Measurements from ENCODE around the gene BCAP31. TPM values are rescaled to one million over a fixed set of nuclear protein-coding genes. Genes with fewer than 3 reads are reported as not detected.
"Not testable (repeated sequence)": the region's sequence is repeated elsewhere in the genome, so short reads cannot be mapped to it uniquely, and the experiment has no call there.

Gene BCAP31
- total RNA-seq, 1 donor from 2014 or later, result 219 TPM

GRCh38 chrX:153714256-153714655 is 9.9 kb downstream of the BCAP31 start:
- Histone ChIP-seq H3K27ac (no peak overlapping the region), H3K4me3 (no peak overlapping the region), H3K36me3 (peaks cover 64% of the 10 kb centered on the region), H3K4me1 (no peaks in the 10 kb centered on the region), H3K27me3 (ENCODE audit: low read depth) (no peaks in the 10 kb centered on the region), H3K9me3 (no peaks in the 10 kb centered on the region)
- no peak for DNase-seq
- intact Hi-C loops (cut with DNase I), result no loop called here
- no peak for ATAC-seq
- no peak for TF ChIP-seq CTCF (IDR thresholded peaks at IDR 0.05)

DNA sequence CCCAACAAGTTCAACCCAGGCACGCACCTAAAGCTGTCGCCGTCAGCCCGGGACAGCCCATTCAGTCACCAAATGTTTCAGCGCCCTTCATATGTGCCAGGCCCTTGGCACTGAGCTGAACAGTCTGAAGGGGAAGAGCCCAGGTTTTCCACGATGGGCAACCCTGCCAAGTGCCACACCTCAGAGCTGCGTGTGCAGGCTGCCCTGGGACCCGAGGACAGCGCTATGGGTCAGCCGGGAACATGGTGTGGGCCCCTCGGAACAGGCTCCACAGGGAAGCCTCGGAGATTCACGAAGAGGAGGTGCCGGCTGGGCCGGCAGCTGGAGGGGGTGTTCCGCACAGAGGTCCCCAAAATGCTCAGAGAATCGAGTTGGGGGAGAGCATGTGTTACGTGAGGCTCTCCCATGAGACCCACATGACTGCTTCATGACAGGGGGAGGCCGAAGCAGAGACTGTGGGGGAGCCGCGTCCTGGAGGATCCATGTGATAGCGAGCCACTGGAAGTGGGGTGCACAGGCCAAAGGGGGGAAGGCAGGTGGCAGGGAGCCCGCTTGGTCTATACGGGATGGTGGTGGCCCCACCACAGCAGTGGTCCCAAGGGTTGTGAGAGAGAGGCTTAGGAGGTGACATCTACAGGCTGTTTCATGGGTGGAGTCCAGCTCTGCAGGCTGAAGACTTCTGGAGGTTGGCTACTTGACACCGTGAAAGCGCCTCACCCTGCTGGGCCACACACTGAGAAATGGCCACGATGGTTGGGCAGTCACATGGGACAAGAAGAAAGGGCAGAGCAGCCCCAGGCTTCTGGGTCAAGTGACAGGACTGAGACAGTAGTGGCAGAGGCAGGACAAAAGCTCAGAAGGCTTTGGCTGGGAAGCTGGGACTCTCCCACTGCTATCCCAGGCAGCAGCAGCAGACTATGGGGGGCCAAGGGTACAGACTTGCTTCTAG is 14.2 kb downstream of the BCAP31 start:
- DNase-seq (no peak), ATAC-seq (no peak)
- H3K36me3 ChIP-seq, result peaks cover 35% of the 10 kb centered on the region
- H3K4me3 ChIP-seq, result no peak overlapping the region
- no peak for TF ChIP-seq CTCF (IDR thresholded peaks at IDR 0.05)
- H3K27ac ChIP-seq, result no peak overlapping the region
- H3K27me3 ChIP-seq (ENCODE audit: low read depth), result no peaks in the 10 kb centered on the region
- H3K9me3 ChIP-seq, result no peaks in the 10 kb centered on the region
- intact Hi-C loops (cut with DNase I), result no loop called here
- no peaks in the 10 kb centered on the region for H3K4me1 ChIP-seq

DNA sequence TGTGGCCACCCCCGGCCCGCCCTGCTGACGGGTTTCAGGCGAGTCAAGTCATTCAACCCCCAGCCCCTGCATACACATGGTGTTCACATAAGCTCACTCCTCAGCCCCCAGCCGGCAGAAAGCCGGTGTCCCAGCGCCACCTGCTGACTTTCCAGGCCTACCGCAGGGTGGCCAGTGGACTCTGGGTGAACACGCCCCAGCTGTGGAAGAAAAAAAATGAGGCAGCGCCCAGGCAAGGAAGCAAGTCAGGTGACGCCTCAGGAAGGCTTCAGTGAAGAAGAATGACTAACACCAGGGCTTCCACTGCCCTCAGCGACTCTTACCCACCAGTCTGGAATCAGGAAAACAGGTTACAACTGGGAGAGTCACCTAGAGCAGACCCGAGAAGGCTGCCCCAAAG is 15.8 kb downstream of the BCAP31 start:
- DNase-seq, result peak; percentile 65
- peak; percentile 39 for TF ChIP-seq CTCF (IDR thresholded peaks at IDR 0.05)
- Histone ChIP-seq H3K4me1 (no peaks in the 10 kb centered on the region), H3K27me3 (ENCODE audit: low read depth) (no peaks in the 10 kb centered on the region), H3K27ac (no peak overlapping the region), H3K4me3 (no peak overlapping the region), H3K9me3 (no peaks in the 10 kb centered on the region), H3K36me3 (peaks cover 37% of the 10 kb centered on the region)
- peak; percentile 83 to 89 for ATAC-seq
- intact Hi-C loops (cut with DNase I), result no loop called here

GRCh38 chrX:153707406-153707805 is 16.8 kb downstream of the BCAP31 start:
- H3K27me3 ChIP-seq (ENCODE audit: low read depth), result no peaks in the 10 kb centered on the region
- peaks cover 35% of the 10 kb centered on the region for H3K36me3 ChIP-seq
- no peaks in the 10 kb centered on the region for H3K9me3 ChIP-seq
- no peak overlapping the region for H3K27ac ChIP-seq
- ATAC-seq (no peak), DNase-seq (no peak)
- H3K4me1 ChIP-seq, result no peaks in the 10 kb centered on the region
- intact Hi-C loops (cut with DNase I), result no loop called here
- TF ChIP-seq CTCF (IDR thresholded peaks at IDR 0.05), result no peak
- no peak overlapping the region for H3K4me3 ChIP-seq

DNA sequence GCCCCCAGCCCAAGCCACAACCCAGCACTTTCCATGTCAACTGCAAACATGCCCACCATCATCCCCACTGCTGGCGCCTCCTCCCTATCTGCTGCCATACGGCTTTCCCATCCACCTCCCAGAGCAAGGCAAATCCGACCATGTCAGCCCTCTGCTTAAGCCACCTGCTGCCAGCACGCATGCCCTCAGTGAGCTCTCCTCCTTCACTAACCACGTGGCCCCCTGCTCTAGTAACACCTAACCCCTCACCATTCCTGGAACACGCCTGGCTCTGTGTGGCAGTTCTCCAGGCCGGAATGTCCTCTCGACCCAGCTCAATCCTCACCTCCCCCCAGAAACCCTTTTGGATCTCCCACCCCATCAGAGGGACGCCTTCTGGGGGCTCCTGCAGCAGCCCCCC is 17.4 kb downstream of the BCAP31 start:
- H3K4me3 ChIP-seq, result no peak overlapping the region
- no peak for TF ChIP-seq CTCF (IDR thresholded peaks at IDR 0.05)
- peaks cover 41% of the 10 kb centered on the region for H3K36me3 ChIP-seq
- no peaks in the 10 kb centered on the region for H3K9me3 ChIP-seq
- ATAC-seq (no peak), DNase-seq (no peak)
- no peaks in the 10 kb centered on the region for H3K4me1 ChIP-seq
- H3K27me3 ChIP-seq (ENCODE audit: low read depth), result no peaks in the 10 kb centered on the region
- intact Hi-C loops (cut with DNase I), result no loop called here
- H3K27ac ChIP-seq, result no peak overlapping the region

GRCh38 chrX:153705403-153706060 is 18.7 kb downstream of the BCAP31 start:
- intact Hi-C loops (cut with DNase I); H3K4me1 ChIP-seq; H3K9me3 ChIP-seq; DNase-seq; H3K27ac ChIP-seq; H3K4me3 ChIP-seq; H3K27me3 ChIP-seq (ENCODE audit: low read depth); ATAC-seq: not testable (repeated sequence)
- peaks cover 44% of the 10 kb centered on the region for H3K36me3 ChIP-seq

DNA sequence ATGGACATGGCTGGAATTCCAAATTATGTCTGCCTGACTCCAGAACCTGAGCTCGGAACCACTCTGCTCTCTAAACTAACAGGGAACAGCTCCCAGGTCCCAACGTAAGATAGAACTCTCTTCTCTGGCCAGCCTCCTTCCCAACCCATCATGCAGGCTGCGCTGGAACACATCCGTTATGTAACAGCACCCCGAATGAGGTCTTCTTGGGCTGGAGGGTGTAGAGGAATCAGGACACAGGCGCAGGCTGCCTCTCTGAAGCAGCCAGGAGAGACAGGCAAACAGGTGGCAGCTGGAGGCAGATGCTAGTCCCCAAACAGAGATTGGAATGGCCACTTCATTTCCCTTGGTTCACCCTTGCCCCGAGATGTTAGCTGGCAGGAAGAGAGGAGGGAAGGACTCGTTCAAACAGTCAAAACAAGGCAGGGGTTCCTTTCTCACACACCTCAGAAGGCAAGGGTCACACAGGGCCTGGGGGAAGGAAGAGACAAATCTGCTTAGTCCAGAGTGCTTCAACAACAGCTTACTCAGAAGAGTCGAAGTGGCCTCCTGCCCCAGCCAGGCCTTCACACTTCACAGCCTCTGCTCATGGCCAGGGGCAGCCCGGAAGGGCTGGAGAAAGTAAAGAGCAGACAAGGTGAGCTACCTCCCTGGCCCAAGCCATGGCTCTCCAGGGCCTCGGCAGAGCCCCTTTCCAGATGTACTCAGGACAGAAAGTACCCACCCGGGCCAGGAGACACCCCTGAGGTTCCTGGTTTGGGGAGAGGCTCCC is 19.4 kb downstream of the BCAP31 start:
- DNase-seq; ATAC-seq; H3K9me3 ChIP-seq; H3K27me3 ChIP-seq (ENCODE audit: low read depth); H3K4me1 ChIP-seq; H3K4me3 ChIP-seq; intact Hi-C loops (cut with DNase I); H3K27ac ChIP-seq: not testable (repeated sequence)
- H3K36me3 ChIP-seq, result peaks cover 37% of the 10 kb centered on the region
